ENCODE results near the gene LRRTM2. TPM values are rescaled to one million over a fixed set of nuclear protein-coding genes. Genes with fewer than 3 reads are reported as not detected.
"Not testable (repeated sequence)": the region's sequence is repeated elsewhere in the genome, so short reads cannot be mapped to it uniquely, and the experiment has no call there.

Gene LRRTM2, protein sequence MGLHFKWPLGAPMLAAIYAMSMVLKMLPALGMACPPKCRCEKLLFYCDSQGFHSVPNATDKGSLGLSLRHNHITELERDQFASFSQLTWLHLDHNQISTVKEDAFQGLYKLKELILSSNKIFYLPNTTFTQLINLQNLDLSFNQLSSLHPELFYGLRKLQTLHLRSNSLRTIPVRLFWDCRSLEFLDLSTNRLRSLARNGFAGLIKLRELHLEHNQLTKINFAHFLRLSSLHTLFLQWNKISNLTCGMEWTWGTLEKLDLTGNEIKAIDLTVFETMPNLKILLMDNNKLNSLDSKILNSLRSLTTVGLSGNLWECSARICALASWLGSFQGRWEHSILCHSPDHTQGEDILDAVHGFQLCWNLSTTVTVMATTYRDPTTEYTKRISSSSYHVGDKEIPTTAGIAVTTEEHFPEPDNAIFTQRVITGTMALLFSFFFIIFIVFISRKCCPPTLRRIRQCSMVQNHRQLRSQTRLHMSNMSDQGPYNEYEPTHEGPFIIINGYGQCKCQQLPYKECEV
- 0.10 TPM for total RNA-seq

DNA sequence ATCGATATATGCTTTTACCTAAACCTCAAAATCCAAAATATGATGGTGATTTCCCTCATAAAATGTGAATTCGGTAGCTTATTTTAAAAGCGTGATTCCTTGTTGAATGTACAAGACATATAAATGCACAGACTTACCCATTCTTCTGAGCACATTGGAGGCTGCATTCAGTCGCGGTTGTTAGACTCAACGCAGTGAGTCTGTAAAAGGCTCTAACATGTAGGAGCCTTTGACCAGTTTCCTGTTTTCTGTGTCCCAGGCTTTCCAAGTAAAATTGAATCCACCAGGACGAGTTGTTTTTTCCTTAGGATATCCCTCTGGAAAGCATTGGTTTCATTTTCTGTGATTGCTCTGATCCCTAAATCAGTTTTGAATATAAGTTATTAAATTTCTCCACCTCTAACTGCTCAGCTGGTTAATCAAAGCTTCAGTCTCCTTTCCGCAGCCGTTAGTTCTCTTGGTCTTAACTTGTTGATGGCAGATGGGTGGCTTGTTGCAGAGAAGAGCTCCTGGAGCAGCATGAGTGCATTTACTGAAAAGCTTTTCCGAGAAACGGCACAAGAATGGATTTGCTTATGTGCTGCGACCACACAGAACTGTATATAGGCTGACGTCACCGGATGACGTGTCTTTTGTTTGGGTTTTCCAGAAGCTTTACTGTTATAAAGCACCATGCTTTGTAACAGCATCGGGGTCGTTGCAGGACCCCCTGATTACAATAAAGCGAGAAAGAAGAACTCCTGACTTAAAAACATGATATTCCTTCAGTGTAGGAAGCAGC is at the start of gene LRRTM2:
TSS of gene LRRTM2 (minus strand) at position 565 of the 781 bp plus-strand sequence. CDS start at position 141, 424 bp downstream.
- no peaks in the 10 kb centered on the region for H3K27me3 ChIP-seq (ENCODE audit: insufficient read depth, low read length)
- H3K9me3 ChIP-seq (ENCODE audit: low read depth, low read length) = no peaks in the 10 kb centered on the region
- H3K4me3 ChIP-seq (ENCODE audit: low read length) = no peak within 1 kb of the TSS
- no peaks in the 10 kb centered on the region for H3K4me1 ChIP-seq (ENCODE audit: insufficient read depth, low read length)

- Histone ChIP-seq H3K27me3 (ENCODE audit: insufficient read depth, low read length) (no peaks in the 10 kb centered on the region), H3K4me3 (ENCODE audit: low read length) (no peak overlapping the region), H3K4me1 (ENCODE audit: insufficient read depth, low read length) (no peaks in the 10 kb centered on the region), H3K9me3 (ENCODE audit: low read depth, low read length) (no peaks in the 10 kb centered on the region)
Measured at GRCh38 chr5:138922494-138922893, 47.4 kb upstream of the LRRTM2 start.

GRCh38 chr5:138921362-138921761 is 46.2 kb upstream of the LRRTM2 start:
- H3K4me3 ChIP-seq (ENCODE audit: low read length); H3K9me3 ChIP-seq (ENCODE audit: low read depth, low read length); H3K4me1 ChIP-seq (ENCODE audit: insufficient read depth, low read length); H3K27me3 ChIP-seq (ENCODE audit: insufficient read depth, low read length): not testable (repeated sequence)

DNA sequence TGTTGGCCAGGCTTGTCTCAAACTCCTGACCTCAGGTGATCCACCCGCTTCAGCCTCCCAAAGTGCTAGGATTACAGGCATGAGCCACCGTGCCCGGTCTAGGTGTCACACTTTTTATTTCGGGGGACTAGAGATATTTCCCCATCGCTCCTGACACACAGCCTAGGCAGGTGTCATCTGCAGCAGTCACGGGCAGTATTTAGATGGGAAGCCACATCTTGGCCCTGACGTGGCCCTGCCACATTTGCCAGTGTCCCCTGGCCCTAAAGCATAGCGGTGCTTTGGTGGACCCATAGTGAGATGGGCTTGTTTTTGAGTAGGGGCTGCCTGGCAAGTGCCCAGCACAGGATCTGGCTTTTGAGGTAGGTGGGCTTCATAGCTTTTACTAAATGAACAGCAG is 45.0 kb upstream of the LRRTM2 start:
- H3K4me1 ChIP-seq (ENCODE audit: insufficient read depth, low read length) = no peaks in the 10 kb centered on the region
- no peak overlapping the region for H3K4me3 ChIP-seq (ENCODE audit: low read length)
- H3K9me3 ChIP-seq (ENCODE audit: low read depth, low read length) = no peaks in the 10 kb centered on the region
- no peaks in the 10 kb centered on the region for H3K27me3 ChIP-seq (ENCODE audit: insufficient read depth, low read length)

GRCh38 chr5:138918686-138919085 is 43.6 kb upstream of the LRRTM2 start:
- Histone ChIP-seq H3K27me3 (ENCODE audit: insufficient read depth, low read length) (no peaks in the 10 kb centered on the region), H3K4me3 (ENCODE audit: low read length) (no peak overlapping the region), H3K4me1 (ENCODE audit: insufficient read depth, low read length) (no peaks in the 10 kb centered on the region), H3K9me3 (ENCODE audit: low read depth, low read length) (no peaks in the 10 kb centered on the region)

GRCh38 chr5:138914338-138914737 is 39.2 kb upstream of the LRRTM2 start:
- no peaks in the 10 kb centered on the region for H3K9me3 ChIP-seq (ENCODE audit: low read depth, low read length)
- H3K4me1 ChIP-seq (ENCODE audit: insufficient read depth, low read length) = no peaks in the 10 kb centered on the region
- H3K27me3 ChIP-seq (ENCODE audit: insufficient read depth, low read length) = no peaks in the 10 kb centered on the region
- H3K4me3 ChIP-seq (ENCODE audit: low read length) = no peak overlapping the region

DNA sequence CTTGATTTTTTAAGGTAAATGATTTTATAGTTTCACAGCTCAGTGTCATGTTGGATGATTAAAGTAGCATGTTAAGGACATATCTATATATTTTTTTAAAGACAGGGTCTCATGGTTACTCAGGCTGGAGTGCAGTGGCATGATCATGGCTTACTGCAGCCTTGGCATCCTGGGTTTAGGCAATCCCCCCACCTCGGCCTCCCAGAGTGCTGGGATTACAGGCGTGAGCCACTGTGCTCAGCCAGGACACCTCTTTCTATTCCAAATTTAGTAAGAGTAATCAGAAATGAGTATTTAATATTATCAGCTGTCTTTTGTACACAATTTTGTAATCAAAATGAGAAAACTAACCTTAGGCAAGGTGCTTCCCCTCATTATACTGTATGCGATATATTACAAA is 38.6 kb upstream of the LRRTM2 start:
- Histone ChIP-seq H3K4me3 (ENCODE audit: low read length) (no peak overlapping the region), H3K4me1 (ENCODE audit: insufficient read depth, low read length) (no peaks in the 10 kb centered on the region), H3K27me3 (ENCODE audit: insufficient read depth, low read length) (no peaks in the 10 kb centered on the region), H3K9me3 (ENCODE audit: low read depth, low read length) (no peaks in the 10 kb centered on the region)

GRCh38 chr5:138912093-138912492 is 37.0 kb upstream of the LRRTM2 start:
- no peaks in the 10 kb centered on the region for H3K4me1 ChIP-seq (ENCODE audit: insufficient read depth, low read length)
- no peak overlapping the region for H3K4me3 ChIP-seq (ENCODE audit: low read length)

DNA sequence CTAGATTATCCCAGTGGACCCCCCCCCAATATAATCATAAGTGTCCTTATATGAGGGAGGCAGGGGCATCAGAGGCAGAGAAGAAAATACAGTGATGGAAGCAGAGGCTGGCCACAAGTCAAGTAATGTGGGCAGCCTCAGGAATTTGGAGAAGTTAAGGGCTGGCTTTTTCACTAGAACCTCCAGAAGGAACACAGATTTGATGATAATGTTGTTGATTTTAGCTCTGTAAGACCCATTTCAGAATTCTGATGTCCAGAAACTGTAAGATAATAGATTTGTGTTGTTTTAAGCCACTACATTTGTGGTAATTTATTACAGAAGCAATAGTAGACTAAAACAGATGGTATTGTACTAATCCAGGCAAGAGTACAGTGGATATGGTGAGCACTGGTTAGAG is 36.3 kb upstream of the LRRTM2 start:
- Histone ChIP-seq H3K27me3 (ENCODE audit: insufficient read depth, low read length) (no peaks in the 10 kb centered on the region), H3K4me1 (ENCODE audit: insufficient read depth, low read length) (no peaks in the 10 kb centered on the region), H3K4me3 (ENCODE audit: low read length) (no peak overlapping the region), H3K9me3 (ENCODE audit: low read depth, low read length) (no peaks in the 10 kb centered on the region)

More at GRCh38 chr5:138912093-138912492, 37.0 kb upstream of the LRRTM2 start:
- H3K9me3 ChIP-seq (ENCODE audit: low read depth, low read length) = no peaks in the 10 kb centered on the region
- no peaks in the 10 kb centered on the region for H3K27me3 ChIP-seq (ENCODE audit: insufficient read depth, low read length)

- H3K27me3 ChIP-seq (ENCODE audit: insufficient read depth, low read length) = no peaks in the 10 kb centered on the region
- no peaks in the 10 kb centered on the region for H3K4me1 ChIP-seq (ENCODE audit: insufficient read depth, low read length)
- no peak overlapping the region for H3K4me3 ChIP-seq (ENCODE audit: low read length)
- no peaks in the 10 kb centered on the region for H3K9me3 ChIP-seq (ENCODE audit: low read depth, low read length)
Measured at GRCh38 chr5:138910546-138911185, 35.5 kb upstream of the LRRTM2 start.

- no peaks in the 10 kb centered on the region for H3K9me3 ChIP-seq (ENCODE audit: low read depth, low read length)
- H3K27me3 ChIP-seq (ENCODE audit: insufficient read depth, low read length) = no peaks in the 10 kb centered on the region
- no peaks in the 10 kb centered on the region for H3K4me1 ChIP-seq (ENCODE audit: insufficient read depth, low read length)
- no peak overlapping the region for H3K4me3 ChIP-seq (ENCODE audit: low read length)
Measured at GRCh38 chr5:138909734-138910133, 34.6 kb upstream of the LRRTM2 start.

DNA sequence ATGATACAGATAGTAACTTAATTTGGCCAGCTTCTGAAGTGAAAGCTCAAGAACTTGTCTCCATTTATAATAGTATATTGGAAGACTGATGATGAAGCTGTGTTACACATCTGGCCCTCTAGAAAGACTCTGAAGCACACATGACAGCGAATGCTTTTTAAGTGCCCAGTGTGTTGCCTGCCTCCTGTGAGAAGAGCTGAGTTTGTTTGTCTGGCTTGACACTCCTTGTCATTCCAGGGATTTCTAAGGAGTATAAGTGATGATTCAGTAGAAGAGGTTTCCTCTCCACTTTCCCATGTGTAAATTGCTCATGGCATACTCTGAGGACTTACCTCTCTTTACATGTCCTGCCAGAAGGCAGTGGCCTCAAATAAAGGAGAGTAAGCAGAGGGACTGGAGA is 30.4 kb upstream of the LRRTM2 start:
- Histone ChIP-seq H3K9me3 (ENCODE audit: low read depth, low read length) (no peaks in the 10 kb centered on the region), H3K4me1 (ENCODE audit: insufficient read depth, low read length) (no peaks in the 10 kb centered on the region), H3K27me3 (ENCODE audit: insufficient read depth, low read length) (no peaks in the 10 kb centered on the region), H3K4me3 (ENCODE audit: low read length) (no peak overlapping the region)

DNA sequence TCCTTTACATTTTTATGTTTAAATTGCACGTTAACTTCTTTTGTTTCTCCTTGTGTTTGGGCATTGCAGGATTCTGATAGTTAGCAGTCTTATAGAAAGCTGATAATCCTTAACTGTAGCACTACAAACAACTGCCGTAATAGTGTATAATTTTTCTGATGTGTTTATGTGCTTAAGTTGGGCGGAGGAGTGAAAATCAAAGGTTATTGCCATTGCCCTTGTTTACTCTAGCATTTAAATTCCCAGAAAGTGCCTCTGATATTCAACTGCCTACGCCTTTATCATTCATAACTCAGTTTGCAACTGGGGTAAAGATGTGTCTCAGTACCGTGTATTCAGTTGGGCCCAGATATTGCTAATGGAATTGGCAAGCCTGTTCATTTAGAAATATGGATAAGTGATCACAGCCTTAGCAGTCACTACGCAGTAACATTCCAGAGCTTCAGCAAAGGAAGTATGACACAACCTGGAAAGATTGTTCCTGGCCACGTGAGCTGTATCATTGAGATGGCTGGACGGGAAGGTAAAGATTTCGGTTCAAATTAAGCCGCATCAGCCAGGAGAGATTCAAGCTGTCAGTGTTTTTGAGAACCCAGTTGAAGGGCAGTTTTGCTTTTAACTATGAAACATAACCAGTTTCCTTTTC is 28.1 kb upstream of the LRRTM2 start:
- no peak overlapping the region for H3K4me3 ChIP-seq (ENCODE audit: low read length)
- H3K4me1 ChIP-seq (ENCODE audit: insufficient read depth, low read length) = no peaks in the 10 kb centered on the region
- no peaks in the 10 kb centered on the region for H3K27me3 ChIP-seq (ENCODE audit: insufficient read depth, low read length)
- H3K9me3 ChIP-seq (ENCODE audit: low read depth, low read length) = no peaks in the 10 kb centered on the region

GRCh38 chr5:138901716-138902115 is 26.6 kb upstream of the LRRTM2 start:
- no peak overlapping the region for H3K4me3 ChIP-seq (ENCODE audit: low read length)

More at GRCh38 chr5:138901716-138902115, 26.6 kb upstream of the LRRTM2 start:
- H3K9me3 ChIP-seq (ENCODE audit: low read depth, low read length) = no peaks in the 10 kb centered on the region
- H3K27me3 ChIP-seq (ENCODE audit: insufficient read depth, low read length) = no peaks in the 10 kb centered on the region
- no peaks in the 10 kb centered on the region for H3K4me1 ChIP-seq (ENCODE audit: insufficient read depth, low read length)
